DOHH2 (cell line): Measurements from ENCODE around the gene GGA2.

Experiments used
- H3F3A ChIP-seq: fragments of 200-600 bp; sonication (generic), shearing (Covaris generic); 2 replicates; pipeline ENCODE4 v1.6.0; 2016; ENCODE audit warnings: antibody characterized with exemption, mild to moderate bottlenecking; ENCODE audit not compliant: control insufficient read depth, insufficient read depth
- H3K27ac ChIP-seq: fragments of 200-600 bp; sonication (generic); 2 replicates; pipeline ENCODE4 v1.5.1; 2014; ENCODE audit warnings: low read depth, mild to moderate bottlenecking, low read length, moderate library complexity
- H3K27me3 ChIP-seq: fragments of 200-600 bp; sonication (generic); 2 replicates; pipeline ENCODE4 v1.6.1; 2014; ENCODE audit warnings: mild to moderate bottlenecking, low read length, mixed read lengths; ENCODE audit not compliant: control insufficient read depth
- H3K36me3 ChIP-seq: fragments of 200-600 bp; sonication (generic); 2 replicates; pipeline ENCODE4 v1.6.1; 2014; ENCODE audit warnings: mild to moderate bottlenecking, low read length, moderate library complexity, mixed read lengths; ENCODE audit not compliant: control insufficient read depth
- H3K4me1 ChIP-seq: fragments of 200-600 bp; sonication (generic); 2 replicates; pipeline ENCODE4 v1.6.1; 2014; ENCODE audit warnings: mild to moderate bottlenecking, low read length, mixed read lengths; ENCODE audit not compliant: control insufficient read depth
- H3K4me2 ChIP-seq: fragments of 200-600 bp; sonication (generic); 2 replicates; pipeline ENCODE4 v1.6.0; 2014; ENCODE audit warnings: mild to moderate bottlenecking, low read length, moderate library complexity
- H3K4me3 ChIP-seq: fragments of 200-600 bp; sonication (generic); 2 replicates; pipeline ENCODE4 v1.5.1; 2014; ENCODE audit warnings: mild to moderate bottlenecking, low read length, mixed read lengths
- H3K79me2 ChIP-seq: fragments of 200-600 bp; sonication (generic); 2 replicates; pipeline ENCODE4 v1.6.1; 2014; ENCODE audit warnings: mild to moderate bottlenecking, low read length, mixed read lengths; ENCODE audit not compliant: control insufficient read depth
- H3K9me2 ChIP-seq: fragments of 200-600 bp; sonication (generic); replicated peaks from 2 replicates; pipeline ENCODE4 v1.6.1; 2014; ENCODE audit warnings: mild to moderate bottlenecking, low read length, mixed read lengths; ENCODE audit not compliant: control insufficient read depth
- H3K9me3 ChIP-seq: fragments of 200-600 bp; sonication (generic); 2 replicates; pipeline ENCODE4 v1.6.1; 2014; ENCODE audit warnings: antibody characterized with exemption, low read length, mixed read lengths; ENCODE audit not compliant: control insufficient read depth, insufficient read depth
- H4K20me1 ChIP-seq: fragments of 200-600 bp; sonication (generic); 2 replicates; pipeline ENCODE4 v1.6.0; 2014; ENCODE audit warnings: low read depth, mild to moderate bottlenecking, antibody characterized with exemption, low read length, moderate library complexity; ENCODE audit not compliant: control insufficient read depth, insufficient read depth
- EZH2phosphoT487 ChIP-seq: fragments of 200-600 bp; sonication (generic); IDR thresholded peaks from 2 replicates; pipeline ENCODE4 v1.6.1; 2017; ENCODE audit warnings: borderline replicate concordance, mild to moderate bottlenecking, antibody characterized with exemption, low read length, moderate library complexity, mixed read lengths
- TF ChIP-seq, protein P1 (sequence below): fragments of 200-600 bp; sonication (generic); IDR thresholded peaks from one replicate; pipeline ENCODE4 v1.5.1; 2014; ENCODE audit warnings: antibody characterized with exemption, mild to moderate bottlenecking, low read depth, low read length; ENCODE audit not compliant: poor library complexity, severe bottlenecking

Gene GGA2

DNA sequence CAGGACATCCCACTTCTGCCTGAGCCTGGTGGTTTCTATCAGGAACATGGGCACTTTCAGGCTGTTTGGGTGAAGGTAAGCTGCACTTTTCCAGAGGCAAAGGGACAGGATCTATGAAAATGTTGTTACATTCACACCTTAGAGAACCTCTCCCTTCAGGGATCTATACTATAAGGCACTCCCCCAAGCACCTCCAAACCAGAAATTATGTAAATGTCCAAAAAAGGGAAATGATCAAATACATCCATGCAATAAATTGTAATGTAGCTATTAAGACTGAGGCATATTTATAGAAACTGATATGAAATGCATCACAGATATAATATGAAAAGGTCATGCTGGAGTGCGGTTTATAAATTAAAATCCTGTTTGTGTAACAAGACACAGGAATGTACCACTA is 34.0 kb downstream of the GGA2 start:
- TF ChIP-seq, protein P1, sequence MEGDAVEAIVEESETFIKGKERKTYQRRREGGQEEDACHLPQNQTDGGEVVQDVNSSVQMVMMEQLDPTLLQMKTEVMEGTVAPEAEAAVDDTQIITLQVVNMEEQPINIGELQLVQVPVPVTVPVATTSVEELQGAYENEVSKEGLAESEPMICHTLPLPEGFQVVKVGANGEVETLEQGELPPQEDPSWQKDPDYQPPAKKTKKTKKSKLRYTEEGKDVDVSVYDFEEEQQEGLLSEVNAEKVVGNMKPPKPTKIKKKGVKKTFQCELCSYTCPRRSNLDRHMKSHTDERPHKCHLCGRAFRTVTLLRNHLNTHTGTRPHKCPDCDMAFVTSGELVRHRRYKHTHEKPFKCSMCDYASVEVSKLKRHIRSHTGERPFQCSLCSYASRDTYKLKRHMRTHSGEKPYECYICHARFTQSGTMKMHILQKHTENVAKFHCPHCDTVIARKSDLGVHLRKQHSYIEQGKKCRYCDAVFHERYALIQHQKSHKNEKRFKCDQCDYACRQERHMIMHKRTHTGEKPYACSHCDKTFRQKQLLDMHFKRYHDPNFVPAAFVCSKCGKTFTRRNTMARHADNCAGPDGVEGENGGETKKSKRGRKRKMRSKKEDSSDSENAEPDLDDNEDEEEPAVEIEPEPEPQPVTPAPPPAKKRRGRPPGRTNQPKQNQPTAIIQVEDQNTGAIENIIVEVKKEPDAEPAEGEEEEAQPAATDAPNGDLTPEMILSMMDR: no peak
- TF ChIP-seq EZH2phosphoT487: no peak
- H3F3A ChIP-seq: peaks cover 42% of the 10 kb centered on the region
- no peaks in the 10 kb centered on the region for H3K4me1 ChIP-seq
- H3K4me2 ChIP-seq: no peak overlapping the region
- no peaks in the 10 kb centered on the region for H3K27me3 ChIP-seq
- H4K20me1 ChIP-seq: peaks cover 33% of the 10 kb centered on the region
- no peaks in the 10 kb centered on the region for H3K9me2 ChIP-seq
- no peaks in the 10 kb centered on the region for H3K9me3 ChIP-seq
- H3K36me3 ChIP-seq: peaks cover 92% of the 10 kb centered on the region
- no peak overlapping the region for H3K27ac ChIP-seq
- peaks cover 20% of the 10 kb centered on the region for H3K79me2 ChIP-seq
- no peak overlapping the region for H3K4me3 ChIP-seq

- H3K36me3 ChIP-seq: peaks cover 92% of the 10 kb centered on the region
- H3K27me3 ChIP-seq: no peaks in the 10 kb centered on the region
- H3K4me3 ChIP-seq: no peak overlapping the region
- H4K20me1 ChIP-seq: peaks cover 33% of the 10 kb centered on the region
- H3F3A ChIP-seq: peaks cover 64% of the 10 kb centered on the region
- no peaks in the 10 kb centered on the region for H3K9me3 ChIP-seq
- H3K27ac ChIP-seq: no peak overlapping the region
- no peak overlapping the region for H3K4me2 ChIP-seq
- H3K4me1 ChIP-seq: no peaks in the 10 kb centered on the region
- TF ChIP-seq EZH2phosphoT487: no peak
- TF ChIP-seq, protein P1: no peak
- H3K79me2 ChIP-seq: no peaks in the 10 kb centered on the region
- no peaks in the 10 kb centered on the region for H3K9me2 ChIP-seq
Measured at GRCh38 chr16:23469814-23470213, 40.5 kb downstream of the GGA2 start.

- Histone ChIP-seq H3K79me2 (no peaks in the 10 kb centered on the region), H3K4me3 (no peak overlapping the region), H3K9me3 (no peaks in the 10 kb centered on the region), H3K27me3 (no peaks in the 10 kb centered on the region), H3K27ac (no peak overlapping the region), H3F3A (peaks cover 76% of the 10 kb centered on the region), H4K20me1 (peaks cover 33% of the 10 kb centered on the region), H3K36me3 (peaks cover 64% of the 10 kb centered on the region), H3K9me2 (no peaks in the 10 kb centered on the region), H3K4me1 (no peaks in the 10 kb centered on the region), H3K4me2 (no peak overlapping the region)
- TF ChIP-seq, protein P1: no peak
- no peak for TF ChIP-seq EZH2phosphoT487
Measured at GRCh38 chr16:23466162-23466885, 44.0 kb downstream of the GGA2 start.
